Measurements from ENCODE around the gene CCDC85C.

The CCDC85C gene

DNA sequence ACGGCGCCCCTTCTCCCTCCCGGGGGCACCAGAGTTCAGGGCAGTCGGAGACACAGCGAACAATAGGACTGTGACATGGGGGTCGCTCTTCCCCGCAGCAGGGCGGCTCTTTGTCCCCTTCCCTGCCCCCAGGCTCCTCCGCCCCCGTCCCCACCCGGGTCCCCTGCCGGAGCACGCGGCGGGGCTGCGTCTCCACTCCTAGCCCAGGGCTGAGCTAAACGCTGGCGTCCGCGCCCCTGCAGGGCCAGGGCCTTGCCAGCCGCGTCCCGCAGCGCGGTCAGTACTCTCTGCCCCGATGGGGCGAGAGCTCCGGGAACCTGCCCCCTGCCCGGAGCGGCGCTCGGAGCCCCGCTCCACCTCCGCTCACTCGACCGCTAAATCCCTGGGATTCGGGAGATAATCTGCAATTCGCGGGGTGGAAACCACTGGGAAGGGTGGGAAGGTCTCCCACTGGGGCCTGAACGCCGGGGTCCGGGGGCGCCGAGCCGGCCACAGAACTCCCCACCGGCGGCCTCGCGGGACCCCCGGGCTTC is 825 bp upstream of the CCDC85C start:
- peak; percentile 46 for DNase-seq

DNA sequence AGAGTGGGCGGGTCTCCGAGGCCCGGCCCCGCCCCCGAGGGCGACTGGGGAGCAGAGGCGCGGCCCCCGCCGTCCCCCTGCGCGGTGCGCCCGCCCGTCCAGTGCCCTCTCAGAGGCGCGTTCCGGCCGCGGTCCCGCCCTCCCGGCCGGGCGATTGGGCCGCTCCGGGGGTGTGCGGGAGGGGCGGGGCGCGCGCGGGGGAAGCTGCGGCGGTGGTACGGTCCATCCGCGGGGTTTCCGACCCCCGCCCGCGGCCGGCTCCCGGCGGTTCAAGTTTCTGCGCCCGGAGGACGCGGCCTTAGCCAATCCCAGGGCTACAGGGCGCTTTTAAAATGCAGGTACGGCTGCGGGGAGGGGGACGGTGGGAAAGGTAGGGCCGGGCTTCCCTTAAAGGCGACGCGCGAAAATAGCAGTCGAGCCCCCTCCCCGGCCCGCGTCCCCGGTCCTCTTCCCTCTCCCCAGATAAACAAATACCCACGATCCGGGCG is 315 bp upstream of the CCDC85C start:
- DNase-seq: peak; percentile 93

GRCh38 chr14:99602788-99603415 is 1.1 kb downstream of the CCDC85C start:
- DNase-seq: no peak

GRCh38 chr14:99602054-99602787 is 1.8 kb downstream of the CCDC85C start:
- no peak for DNase-seq

GRCh38 chr14:99601361-99601831 is 2.6 kb downstream of the CCDC85C start:
- no peak for DNase-seq

- no peak for DNase-seq
Observed at GRCh38 chr14:99600232-99600888, 3.6 kb downstream of the CCDC85C start.

- DNase-seq: no peak
Observed at GRCh38 chr14:99599393-99599792, 4.6 kb downstream of the CCDC85C start.

DNA sequence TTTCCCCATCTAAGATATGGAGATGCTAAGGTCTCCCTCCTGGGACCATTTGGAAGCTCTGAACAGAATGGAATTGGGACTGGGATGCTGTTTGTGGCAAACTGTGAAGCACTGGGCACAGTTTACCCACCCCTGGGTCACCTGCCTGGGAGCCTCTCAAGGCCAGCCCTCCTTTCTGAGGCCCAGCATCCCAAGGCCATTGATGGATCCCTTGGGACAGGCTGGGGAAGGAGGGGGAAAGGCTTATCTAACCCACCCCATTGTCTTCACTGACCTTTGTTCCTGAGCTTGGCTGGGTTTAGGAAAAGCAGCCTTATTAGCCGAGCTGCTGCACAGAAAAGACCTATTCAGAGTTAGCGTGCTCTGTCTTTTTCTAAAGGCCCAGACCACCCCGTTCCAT is 5.2 kb downstream of the CCDC85C start:
- no peak for DNase-seq

DNA sequence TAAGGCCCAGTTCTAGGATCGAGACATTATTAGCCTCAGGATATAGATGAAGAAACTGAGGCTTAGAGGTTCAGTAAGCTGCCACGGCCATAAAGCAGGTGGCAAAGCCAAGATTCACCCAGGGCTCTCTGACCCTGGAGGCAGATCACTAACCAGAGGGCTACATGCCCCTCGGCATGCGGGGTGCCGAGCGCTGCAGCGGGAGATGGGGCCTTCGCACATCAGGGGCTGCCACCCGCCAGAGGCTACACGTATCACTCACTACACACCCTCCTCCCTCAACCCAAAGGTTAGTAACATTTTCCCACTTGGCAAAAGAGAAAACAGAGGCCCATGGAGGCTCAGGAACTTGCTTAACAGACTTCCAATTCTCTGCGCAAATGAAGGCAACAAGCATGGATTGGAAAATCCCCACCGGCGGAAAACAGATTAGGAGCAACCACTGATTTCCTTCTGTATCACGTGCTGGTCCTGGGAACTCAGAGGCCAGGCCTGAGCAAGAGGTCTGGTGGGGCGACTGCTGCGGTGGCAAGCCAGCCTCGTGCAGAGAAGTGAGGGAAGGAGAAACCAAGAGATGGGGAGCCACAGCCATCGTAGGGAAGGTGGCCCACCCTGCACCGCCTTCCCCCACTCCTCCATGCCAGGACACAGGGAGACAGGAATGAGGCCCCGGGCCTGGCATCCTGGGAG is 6.0 kb downstream of the CCDC85C start:
- no peak for DNase-seq

- DNase-seq: no peak
Observed at GRCh38 chr14:99596772-99597171, 7.2 kb downstream of the CCDC85C start.

DNA sequence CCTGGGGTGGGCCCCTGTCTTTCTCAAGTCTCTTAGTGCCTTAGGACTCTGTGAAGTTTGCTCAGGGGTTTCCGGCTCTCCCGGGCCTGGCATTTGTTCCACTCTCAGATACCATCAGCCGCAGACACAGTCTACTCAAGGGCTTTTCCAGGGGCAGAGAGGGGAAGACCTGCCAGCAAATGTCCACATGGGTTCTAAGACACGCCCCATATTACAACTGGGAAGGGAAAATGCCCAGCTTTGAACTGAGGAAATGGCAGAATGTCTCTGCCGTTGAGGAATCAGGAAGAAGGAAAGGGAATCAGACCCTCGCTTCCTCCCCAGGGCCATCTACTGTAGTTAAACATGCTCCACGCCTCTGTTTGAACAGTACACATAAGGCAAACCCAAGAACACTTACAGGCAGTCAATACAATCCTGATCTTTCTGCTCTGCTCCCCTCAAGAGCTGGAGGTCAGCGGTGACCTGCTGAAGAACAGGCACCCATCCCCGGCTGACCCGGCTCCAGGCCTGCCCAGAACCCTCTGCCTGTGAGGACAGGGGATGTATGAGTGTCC is 7.9 kb downstream of the CCDC85C start:
- no peak for DNase-seq

DNA sequence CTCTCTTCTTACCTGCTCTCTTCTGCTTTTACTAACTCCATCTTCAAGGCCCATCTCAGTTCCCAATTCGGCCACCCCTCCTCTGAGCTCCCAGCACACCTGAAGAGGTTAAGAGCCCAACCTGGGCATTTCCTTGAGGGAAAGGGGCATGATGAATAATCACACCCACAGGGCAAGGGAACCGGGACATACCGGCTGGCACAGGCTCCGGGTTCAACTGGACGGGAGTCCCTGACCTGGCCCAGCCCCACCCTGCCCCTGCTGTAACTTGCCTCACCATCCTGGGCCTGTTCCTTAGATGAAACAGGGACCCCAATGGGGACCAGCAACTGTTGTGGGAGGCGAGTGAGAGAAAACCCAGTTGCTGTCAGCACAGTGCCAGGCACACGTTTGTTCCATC is 8.5 kb downstream of the CCDC85C start:
- no peak for DNase-seq

DNA sequence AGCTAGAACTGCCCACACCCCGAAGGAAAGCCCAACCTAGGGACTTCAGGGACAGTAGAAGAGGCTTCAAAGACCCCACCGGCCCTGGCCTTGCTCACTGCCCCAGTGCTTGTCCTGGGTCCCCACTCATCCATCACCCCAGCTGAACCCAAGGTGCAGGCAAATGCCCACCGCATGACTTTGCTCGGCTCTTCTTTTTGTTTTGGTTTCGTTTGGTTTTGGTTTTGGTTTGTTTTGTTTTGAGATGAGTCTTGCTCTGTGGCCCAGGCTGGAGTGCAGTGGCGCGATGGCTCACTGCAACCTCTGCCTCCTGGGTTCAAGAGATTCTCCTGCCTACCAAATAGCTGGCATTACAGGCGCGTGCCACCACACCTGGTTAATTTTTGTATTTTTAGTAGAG is 9.0 kb downstream of the CCDC85C start:
- peak; percentile 61 for DNase-seq

DNA sequence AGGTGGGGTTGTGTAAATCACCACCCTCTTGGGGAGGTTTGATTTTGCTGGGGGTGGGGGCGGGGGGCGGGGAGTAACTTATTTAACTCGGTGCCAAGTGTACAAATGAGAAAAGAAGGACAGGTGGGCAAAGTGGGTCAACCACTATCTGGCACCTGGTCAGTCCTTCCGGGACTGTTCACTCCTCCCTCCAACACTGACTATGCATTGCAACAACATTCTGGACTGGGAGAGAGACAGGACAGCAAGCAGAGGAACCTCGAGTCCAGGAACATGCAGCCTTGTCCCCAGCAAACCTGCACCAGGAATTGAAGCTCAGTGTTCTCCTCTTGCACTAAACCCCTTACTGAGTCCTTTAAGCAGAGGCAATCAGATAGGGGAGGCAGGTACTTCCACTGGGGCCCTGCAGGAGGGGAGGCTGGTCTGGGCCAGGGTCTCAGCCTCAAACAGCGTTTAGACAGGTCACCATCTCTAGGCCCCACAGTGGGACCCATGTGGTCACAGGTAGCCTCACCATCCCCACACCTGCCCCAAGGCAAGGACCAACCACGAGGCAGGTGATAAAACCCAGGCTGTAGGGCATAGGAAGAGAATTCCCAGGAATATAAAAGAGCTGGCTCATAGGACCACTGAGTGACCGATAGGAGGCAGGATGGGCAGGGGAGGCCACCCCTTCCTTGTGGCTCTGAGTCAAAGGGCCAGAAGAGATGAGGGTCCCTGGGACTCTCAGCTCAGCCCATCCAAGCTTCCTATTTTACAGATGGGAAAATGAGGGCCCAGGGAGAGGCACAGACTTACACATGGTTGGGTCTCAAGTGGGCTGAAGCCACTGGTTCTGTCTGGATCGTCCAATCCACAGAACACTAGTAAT is 9.8 kb downstream of the CCDC85C start:
- DNase-seq: no peak

GRCh38 chr14:99592933-99593753 is 10.9 kb downstream of the CCDC85C start:
- DNase-seq: no peak

DNA sequence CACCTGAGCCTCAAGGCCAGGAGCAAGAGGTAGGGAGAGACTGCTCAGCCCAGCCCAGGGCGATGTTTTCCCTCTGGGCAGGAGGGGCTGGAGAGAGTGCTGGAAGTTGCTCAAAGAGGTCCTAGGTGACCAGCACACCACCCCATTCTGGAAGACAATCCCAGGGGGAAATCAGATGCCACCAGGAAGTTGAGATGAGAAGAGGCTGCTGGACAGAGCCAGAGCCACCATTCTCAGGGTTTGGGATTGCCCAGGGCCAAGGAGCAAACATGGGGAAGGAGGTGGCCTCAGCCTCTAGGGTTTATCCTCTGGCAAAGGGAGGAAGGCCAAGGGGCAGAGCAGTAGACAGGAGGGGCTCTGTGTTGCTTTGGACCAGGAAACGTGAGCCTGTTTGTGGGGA is 11.6 kb downstream of the CCDC85C start:
- DNase-seq: no peak

DNA sequence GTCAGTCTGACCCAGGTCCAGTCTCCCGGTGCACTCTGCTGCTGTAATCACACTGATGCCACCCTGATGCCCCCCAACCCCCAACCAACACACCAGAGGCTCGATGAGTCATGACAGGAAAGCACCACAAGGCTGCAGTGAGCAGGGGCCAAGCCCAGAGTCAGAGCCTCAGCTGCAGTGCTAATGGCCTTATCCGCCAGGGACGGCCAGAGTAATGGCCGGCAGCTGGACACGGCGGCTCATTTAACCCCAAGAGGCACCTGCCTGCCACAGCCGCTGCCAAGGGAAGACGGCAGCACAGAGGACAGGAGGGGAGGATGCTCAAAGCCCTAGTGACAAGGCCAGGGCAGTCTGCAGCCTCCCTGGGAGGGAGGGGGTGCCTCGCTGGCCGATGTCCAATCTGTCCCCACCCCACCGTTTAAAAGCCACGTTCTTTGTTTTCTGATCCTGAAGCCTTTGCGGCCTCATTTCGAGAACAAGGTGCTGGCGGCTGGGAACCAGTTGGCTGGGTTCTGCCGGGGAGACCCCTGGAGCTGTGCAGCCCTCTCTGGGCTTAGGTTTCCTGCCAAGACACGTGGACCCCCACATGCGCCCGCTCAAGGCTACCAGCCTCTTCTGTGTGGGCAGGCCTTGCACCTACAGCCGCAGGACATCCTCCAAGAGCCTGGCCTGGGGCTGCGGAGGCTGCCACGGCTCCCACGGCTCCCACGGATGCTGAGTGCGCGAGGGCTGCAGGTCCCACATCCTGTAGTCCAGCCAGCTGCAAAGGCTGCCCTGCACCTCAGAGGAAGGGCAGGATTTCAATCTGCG is 13.1 kb downstream of the CCDC85C start:
- DNase-seq: no peak

GRCh38 chr14:99589651-99590530 is 14.1 kb downstream of the CCDC85C start:
- no peak for DNase-seq

GRCh38 chr14:99589031-99589441 is 15.0 kb downstream of the CCDC85C start:
- no peak for DNase-seq
